HK-2 (cell line): Measurements from ENCODE around the gene COX7A2.

Source experiments
- DNase-seq: peaks from one replicate; pipeline ENCODE4 v3.0.0-alpha.2; 2018; ENCODE audit not compliant: unreplicated experiment

Gene COX7A2, protein sequence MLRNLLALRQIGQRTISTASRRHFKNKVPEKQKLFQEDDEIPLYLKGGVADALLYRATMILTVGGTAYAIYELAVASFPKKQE

DNA sequence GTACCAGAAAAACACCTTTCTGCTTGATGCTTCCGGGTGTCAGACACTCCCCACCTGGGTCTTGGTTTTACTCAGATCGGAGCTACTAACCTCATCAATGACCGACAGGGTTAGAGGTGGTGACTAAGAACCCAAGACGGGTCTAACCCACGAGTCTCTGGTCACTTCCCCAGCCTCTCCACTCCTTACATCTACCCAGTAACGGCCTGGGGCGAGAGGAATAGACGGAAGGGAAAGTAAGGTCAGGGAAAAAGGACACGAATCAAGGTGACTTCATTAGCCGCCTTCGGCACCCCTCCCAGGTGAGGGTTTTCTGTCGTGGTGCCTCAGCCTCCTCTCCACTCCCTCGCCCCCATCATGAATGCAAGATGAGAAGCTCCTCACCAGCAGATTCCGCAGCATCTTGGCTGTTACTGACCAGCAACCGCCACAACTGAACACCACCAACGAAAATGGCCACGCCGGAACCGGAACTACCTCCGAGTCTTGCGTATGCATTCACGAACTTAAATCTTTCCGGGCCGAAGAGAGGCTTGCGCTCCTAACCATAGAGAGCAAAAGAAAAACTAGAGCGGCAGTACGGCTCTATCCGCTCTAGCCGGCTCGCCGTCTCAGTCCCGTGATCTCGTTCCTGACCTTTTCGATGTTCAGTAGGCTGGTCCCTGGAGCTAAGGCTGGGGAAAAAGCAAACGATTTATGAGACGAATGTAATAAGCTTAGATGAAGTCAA is at the start of gene COX7A2:
TSS of gene COX7A2 (minus strand) at position 469 of the 730 bp plus-strand sequence. CDS start at position 402, 67 bp downstream.
- peak; percentile 90 for DNase-seq

DNA sequence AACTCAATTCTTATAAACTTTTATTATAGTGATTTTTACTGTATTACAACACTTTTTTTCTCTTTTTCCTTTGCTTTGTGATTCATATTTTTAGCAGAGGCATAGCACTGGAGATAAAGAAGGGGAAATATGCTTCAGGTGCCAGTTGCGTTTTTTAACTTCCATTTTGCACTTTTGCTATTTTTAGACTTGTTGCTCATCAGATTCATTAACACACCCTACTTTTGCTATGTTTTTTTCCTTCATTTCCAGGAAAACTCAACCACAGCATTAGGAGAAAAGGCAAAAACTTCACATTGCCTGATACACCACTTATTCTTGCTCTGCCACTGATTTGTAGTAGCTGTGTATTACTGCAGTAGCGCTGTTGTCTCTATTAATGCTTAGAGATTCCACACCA is 49.0 kb upstream of the COX7A2 start:
- no peak for DNase-seq

DNA sequence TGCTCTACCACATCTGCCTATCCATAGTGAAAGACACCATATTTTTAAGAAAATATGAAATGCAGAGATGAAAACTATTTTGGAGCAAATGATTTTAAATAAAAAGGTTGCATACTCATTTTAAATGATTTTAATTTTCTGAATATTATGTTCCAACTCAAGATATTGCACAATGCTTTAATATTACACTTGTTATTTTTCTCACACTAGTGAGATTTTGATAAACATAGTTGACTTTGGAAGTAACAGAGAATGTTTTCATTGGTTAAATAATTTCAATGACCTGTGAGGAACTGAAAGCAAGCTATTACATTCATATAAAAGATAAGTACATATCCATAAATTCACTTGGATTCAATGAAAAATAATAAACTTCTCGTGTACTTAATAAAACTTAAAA is 48.1 kb upstream of the COX7A2 start:
- DNase-seq = no peak

DNA sequence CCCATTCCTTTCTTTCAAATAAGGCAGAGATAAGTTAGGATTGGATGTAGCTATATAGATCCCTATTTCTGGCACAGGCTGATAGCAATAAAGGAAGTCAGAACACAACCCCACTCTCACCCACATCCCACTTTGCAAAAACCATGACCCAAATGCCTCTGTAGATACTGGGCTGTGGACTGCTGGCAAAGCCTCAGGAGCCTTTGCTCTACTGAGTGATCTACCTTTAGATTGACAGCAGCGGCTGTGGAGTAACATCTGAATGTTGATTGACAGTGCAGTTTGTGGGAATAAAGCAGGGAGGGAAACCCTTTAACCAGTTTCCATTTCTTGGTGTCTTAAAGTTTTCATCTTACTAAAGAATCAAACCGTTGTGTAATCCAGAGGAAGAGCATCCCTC is 47.7 kb upstream of the COX7A2 start:
- DNase-seq = no peak

DNA sequence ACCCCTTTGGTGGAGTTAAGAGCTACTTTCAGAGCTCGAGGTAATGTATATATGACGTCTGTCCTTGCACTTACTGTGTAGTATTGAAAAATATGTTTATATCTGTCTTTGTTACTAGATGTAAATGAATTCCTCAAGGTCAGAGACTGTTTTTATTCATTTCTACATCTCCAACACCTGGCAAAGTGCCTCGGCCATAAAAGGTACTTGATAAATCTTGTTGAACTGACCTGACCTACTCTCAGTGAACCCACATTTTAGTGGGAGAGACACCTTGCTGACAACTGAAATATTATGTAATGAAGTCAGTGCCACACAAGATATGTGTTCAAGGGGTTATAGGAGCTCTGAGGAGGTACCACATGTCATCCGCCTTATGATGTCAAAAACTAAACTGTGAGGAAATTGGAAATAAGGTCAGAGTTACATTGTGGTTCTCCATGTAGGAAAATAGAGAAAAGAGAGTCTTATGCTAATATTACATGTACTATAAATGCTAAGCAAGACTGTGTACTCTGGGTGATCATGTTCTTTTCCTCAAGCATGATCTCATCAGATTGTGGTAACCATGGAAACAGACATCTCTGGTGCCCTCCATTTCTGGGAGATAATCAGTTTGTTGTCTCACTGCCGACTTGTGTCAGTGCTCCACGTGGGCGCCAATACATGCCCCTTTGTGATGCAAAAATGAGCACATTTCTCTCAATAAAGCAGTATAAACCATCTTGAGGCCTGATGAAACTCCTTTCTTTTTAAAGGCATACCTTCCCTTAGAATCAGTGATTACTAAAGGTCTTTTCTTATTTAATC is 46.7 kb upstream of the COX7A2 start:
- no peak for DNase-seq

DNA sequence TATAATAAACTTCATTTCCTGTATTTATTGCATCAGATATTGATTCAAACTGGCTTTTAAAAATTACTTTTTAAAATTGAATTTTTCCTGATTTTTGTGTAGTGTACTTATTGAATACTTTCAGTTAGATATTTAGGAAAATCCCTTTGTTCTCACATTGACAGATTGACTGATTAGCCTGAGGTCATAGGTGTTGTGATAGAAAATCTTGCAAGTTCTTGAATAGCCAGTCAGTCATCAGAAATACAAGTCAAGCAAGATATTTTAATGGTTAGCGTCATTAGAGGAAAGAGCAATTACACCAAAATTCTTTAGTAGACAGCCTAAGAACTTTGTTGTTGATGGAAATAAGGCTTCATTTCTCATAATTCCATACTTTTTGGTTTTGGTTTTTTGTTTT is 44.4 kb upstream of the COX7A2 start:
- no peak for DNase-seq

DNA sequence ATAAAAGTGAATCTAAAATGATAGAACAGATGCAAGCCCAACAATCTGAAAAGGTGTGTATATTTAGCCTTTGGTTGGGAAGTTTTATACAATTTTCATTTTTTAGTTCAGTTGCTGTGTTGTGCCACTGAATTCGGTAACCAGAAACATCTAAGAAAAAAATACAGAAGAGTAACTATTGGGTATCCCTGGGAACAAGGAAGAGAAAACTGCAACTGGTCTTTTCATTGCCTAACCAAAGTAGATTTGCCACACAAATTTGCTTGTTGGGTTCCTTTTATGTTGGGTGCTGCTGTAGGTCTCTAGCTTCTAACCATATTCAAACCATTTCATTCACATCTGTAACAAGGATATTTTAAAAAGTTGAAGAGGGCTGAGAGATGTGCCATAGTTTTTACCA is 43.8 kb upstream of the COX7A2 start:
- no peak for DNase-seq

DNA sequence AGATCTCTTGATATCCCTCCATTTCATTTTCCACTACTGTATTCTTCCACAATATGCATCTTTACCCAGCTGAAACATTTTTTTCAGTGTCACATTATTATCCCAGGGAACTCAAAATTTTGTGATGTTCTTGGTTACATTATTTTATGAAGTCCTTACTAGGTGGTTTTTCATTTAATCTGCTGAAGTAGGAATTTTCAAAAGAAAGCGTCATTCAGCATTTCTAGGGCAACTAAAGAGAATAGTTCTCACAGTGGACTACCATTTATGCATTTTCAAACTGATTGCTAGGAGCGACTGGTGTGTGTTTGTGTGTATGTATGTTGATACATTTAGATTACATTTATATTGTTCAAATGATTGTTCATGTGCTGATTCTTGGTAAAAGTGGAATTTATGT is 43.4 kb upstream of the COX7A2 start:
- DNase-seq = no peak

DNA sequence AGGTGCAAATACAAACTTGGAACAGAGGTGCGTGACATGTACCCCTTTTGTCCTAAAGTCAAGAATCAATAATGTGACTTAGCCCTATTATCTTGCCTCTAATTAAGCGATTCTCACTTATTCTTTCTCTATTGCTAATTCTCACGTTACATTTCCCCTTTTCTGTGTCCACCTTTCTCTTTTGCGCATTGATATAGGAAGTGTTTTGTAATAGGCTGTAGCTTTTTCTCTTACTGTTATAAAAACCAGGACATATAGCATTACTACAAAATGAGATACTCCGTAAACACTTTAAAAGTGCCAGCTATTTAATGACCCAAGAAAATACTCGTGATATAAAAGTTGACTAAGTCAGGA is 41.7 kb upstream of the COX7A2 start:
- DNase-seq = no peak

DNA sequence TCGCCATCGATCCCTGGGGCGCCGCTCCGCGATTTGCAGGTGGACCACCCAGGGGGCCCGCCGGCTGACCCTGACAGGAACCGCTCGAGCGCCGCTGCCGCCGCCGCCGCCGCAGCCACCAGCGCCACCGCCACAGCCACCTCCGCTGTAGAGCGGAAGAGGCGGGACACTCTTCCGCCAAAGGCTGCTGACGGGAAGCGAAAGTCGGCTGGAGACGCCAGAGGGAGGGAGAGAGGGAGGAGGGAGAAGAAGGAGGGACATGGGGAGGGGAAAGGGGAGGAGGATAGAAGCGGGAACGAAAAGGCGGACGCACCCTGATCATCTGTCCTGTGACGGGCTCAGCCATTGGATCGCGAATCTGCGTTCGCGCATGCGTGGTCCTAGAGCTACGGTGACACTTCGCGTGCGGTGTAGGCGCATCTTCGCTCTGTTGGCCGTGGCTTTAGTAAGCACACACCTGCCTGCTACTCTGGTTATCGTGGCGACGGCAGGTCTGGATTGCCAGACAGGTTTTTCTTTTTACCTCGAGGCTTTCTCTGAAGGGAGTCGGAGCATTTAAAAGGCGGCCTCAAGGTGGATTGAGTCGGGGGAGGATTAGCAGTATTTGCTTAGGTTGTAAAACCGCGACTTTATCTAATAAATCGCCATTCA is 41.2 kb upstream of the COX7A2 start, which contains the start of gene TMEM30A:
TSS of gene TMEM30A (minus strand) at position 161 of the 651 bp plus-strand sequence. CDS start at position 7, 154 bp downstream.
- peak; percentile 98 for DNase-seq

DNA sequence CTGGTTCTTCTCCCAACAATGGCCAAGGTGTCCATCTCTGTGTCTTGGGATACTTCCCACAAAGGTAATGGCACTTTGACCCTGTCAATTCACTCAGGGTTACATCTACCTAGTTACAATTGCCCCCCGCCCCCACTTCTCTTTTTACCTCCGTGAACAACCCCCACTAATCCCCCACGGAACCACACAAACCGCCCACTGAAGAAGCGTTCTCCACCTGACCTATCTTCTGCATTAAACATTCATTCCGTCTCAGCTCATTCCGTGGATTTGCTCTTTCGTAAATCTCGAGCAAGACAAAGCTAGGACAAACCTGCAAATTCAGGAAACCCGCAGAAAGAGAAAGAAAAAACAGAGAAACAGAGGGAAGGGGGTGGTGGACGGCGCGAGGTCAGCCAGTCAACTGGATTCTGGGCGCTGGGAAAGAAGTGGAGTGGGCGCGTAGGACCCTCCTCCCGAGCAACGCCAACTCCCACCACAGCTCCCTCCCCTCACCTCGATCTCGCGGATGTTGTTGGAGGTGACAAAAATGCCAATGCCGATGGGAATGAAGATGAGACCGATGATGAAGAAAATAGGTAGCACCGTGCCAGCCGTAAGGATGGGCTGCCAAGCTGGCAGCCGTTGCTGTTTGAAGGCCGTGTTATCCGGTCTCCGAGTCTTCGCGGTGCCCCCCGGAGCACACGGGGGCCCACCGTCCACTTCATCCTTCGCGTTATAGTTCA is 40.5 kb upstream of the COX7A2 start:
- peak; percentile 10 for DNase-seq

DNA sequence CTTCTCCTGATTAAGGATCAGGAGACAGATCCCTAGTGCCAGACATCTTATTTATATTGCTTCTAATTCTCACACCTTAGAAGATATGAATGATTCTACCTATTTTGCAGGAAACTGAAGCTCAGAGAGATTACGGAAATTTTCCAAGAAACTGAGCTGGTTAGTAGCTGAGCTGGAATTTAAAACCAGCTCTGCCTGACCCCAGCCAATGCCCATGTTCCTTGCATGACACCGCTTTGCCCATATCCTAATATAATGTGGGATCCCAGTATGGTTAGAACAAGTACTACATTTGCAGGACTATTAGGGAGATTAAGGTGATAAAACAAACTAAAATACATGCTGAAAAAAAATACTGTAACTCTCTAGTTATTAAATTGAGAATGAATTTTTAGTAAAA is 39.1 kb upstream of the COX7A2 start:
- no peak for DNase-seq

DNA sequence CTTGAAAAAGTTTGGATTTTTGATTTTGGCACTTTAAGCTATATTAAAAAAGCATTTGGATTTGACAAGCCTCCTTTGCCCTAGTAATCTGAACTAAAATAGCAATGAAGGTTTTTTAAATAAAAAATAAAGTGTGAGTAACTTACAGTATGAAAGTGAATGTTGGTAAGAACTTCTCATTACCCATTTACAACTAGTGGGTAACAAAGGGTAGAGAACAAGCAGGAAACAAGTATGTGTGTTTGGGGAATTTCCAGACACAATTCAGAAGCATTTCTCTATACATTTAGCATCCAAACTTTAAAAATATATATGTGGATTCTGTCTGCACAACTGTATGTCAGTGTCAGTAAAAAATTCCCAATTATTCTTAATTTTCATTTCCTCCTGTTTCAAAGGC is 38.1 kb upstream of the COX7A2 start:
- DNase-seq = no peak

DNA sequence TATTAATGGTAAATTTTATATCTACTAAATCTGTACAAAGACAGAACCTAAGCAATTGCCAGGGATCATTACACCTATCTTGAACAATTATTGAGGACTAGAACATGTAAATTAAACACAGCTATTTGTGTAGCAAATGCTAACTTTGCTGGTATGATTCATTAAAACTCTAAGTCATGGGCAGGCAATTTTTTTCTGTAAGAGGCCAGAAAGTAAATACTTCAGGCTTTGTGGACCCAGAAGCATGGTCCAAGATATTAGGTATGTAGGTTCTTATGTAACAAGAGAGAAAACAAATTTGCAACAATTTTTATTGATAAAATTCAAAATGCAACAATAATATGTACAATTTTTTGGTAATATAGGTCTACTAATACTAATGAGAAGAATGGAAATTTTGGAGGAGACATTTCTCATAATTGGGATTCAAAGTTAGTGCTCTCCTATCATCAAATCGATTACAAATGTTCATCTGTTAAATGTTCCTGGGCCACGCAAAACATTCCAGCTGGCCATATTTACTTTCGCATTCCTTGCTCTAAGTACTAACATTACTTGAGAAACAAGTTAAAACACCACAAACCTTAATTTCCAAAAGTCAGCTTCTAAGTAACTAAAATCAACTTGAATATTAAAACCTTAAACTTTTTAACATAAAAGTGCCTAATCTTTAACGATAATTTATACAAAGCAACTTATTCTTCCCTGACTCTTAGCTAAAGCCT is 36.7 kb upstream of the COX7A2 start:
- no peak for DNase-seq

DNA sequence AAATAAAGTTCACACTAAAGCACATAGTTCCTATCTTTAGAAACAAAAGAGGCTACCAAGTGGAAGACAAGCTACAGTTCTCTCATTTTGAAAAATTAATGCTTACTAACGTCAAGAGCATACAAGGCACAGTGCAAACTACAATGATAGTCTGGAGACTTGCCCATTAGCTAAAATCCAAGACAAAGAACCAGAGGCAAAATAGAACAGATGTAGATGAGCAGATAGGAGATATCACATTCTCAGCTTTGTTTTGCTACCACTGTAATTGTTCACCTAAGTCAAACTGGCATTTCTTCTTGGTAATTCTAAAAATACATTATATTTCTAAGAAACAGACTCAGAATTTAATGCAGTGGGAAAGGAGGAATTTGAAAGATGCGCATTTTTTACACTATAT is 35.8 kb upstream of the COX7A2 start:
- no peak for DNase-seq

DNA sequence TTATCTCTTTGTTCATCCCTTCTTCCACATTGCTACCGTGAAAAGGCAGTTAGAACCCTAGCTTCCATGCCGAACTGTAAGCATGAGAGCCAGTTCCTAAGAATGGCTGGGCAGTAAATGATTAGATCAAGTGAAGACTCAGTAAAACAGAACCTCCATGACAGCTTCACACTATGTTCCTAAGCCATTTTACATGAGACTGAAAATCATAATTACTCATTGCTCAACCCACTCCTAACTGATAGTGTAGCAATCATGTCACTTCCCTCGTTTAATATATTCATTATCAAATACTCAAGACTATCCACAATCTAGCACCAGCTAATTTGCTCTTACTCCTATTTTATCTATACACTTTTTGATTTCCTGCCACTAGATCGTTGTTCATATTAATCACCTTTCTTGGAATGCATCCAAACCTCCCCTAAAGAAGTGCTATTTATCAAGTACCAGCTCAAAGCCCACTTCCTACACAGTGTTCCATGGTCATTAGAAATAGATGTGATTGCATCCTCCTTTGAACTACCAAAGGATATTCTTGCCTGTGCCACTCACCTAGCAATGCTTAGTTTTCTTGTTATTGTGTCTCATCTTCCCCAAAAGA is 35.0 kb upstream of the COX7A2 start:
- no peak for DNase-seq

DNA sequence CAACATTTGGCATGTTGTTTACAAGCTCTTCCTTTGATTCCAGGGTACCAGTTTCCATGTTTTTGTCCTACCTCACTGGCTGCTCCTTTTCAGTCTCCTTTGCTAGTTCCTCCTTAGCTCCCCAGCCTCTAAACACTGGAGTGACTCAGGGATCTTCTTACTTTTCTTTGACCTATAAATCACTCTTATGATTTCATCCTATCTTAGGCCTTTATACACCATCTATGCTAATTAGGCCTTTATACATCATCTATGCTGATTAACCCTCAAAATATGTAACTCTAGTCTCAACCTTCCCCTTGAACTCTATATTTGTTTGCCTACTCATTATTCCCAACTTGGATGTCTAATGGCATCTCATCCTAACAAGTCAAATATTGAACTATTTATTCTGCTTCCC is 31.5 kb upstream of the COX7A2 start:
- no peak for DNase-seq

DNA sequence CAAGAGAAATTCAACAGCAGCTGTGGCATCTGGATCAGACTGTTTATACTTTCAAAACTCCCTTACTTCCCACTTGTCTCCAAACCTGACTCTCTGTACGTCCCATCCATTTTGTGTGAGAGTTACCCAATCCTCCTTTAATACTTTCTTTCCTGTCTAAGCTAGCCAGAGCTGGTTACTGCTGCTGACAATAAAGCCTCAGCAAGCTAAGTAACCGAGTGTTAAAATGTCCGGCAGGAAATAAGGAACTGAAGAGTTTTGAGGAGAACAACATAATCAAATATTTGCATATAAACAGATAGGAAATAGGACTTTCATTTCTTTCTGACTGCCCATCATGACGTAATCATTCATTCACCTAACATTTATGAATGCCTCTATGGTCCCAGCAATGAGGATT is 29.4 kb upstream of the COX7A2 start:
- no peak for DNase-seq

DNA sequence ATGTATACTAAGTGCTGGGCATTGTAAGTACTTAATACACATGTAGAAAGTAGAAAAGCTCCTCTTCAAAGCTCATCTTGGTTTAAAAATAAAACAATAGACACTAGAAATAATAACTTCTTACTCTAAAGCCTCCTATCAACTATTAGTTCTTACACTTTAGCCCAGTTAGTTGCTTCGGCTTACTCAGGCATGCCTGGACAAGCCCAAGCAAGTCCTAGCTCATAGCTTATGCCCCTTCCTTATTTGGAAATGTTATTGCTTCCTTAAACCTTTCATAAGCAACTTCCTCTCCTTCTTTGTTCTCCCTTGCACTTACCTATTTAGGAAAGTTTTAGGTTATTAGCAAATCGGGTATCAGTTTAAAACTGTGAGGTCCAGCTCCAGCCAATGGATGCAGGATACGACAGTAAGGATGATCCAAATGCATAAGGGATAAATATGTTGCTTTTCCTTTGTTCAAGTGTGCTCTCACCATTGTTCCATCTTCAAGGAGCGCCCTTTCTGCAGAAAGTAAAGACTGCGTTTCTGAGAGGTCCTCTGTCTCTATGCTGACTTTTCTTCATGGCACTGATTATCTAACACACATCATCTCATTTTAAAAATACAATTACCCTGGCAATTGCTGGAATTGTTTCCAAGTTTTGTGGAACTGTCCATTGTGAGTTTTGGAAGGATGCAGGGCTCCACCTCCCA is 28.7 kb upstream of the COX7A2 start:
- no peak for DNase-seq

DNA sequence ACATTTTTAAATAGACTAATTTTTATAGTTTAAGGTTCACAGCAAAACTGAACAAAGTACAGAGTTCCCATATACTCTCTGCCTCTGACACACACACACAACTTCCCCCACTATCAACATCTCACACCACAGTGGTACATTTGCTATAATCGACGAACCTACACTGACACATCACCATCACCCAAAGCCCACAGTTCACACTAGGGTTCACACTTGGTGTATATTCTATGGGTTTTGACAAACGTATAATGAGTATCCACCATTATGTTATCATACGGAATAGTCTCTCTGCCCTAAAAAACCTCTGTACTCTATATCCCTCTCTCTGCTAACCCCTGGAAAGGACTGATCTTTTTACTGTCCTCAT is 25.4 kb upstream of the COX7A2 start:
- no peak for DNase-seq
